K562 (cell line): ENCODE data around the gene WFIKKN2. TPM values are rescaled to one million over a fixed set of nuclear protein-coding genes. Genes with fewer than 3 reads are reported as not detected.

Source experiments
- ATAC-seq: fragments of 200-7000 bp; cut with Tn5 transposase; 3 replicates; pipeline ENCODE4 v1.9.1; 2020; ENCODE audit warnings: moderate library complexity
- BruUV-seq: library from RNA; stranded (reverse); fragments of 400-500 nt; replicated peaks from 2 replicates; lab custom pipeline; 2021; lab: Mats Ljungman, UMichigan
- CTCF ChIA-PET: fragments of 300-600 bp; formaldehyde crosslinking; extraction: SDS; loops from one replicate; lab custom pipeline; 2021; ENCODE audit warnings: low intra/inter-chr PET ratio; lab: Yijun Ruan, JAX
- POLR2A ChIA-PET: fragments of 300-600, 350-650 bp; sonication (Branson Sonifier 250); formaldehyde crosslinking; extraction: SDS; loops from one replicate; lab custom pipeline; 2021; ENCODE audit warnings: antibody characterized with exemption, inconsistent platforms; lab: Yijun Ruan, JAX
- DNase-seq, 4 experiments: peaks; one replicate each; pipeline versions ENCODE4 v3.0.0 to v3.0.0-alpha.2; 2011 to 2018; ENCODE audit warnings: low spot score in 3 of 4, mixed read lengths in 3 of 4; ENCODE audit errors: extremely low read depth in 1 of 4
- FAIRE-seq: peaks from 2 replicates; lab custom pipeline; 2011; peaks lifted over from hg19 to GRCh38; lab: Jason Lieb, UNC
- H2AFZ ChIP-seq: 2 replicates; pipeline ENCODE4 v1.6.0; 2011; ENCODE audit warnings: low read depth, low read length, control low read depth, inconsistent platforms
- H3K27ac ChIP-seq: fragments of 200-600 bp; 3 replicates; pipeline ENCODE4 v1.8.0; 2011; ENCODE audit warnings: low read depth, mild to moderate bottlenecking, control low read depth, inconsistent platforms, low read length, moderate library complexity, mixed read lengths; ENCODE audit errors: extremely low read depth
- H3K27me3 ChIP-seq, 2 experiments: fragments of 300-600 bp in 1 of 2; 2 replicates in 1 of 2; 3 replicates in 1 of 2; pipeline versions ENCODE4 v1.6.0 to v1.8.0; 2011; ENCODE audit warnings: inconsistent platforms in 2 of 2, low read length in 2 of 2, mild to moderate bottlenecking in 1 of 2, mixed read lengths in 1 of 2, moderate library complexity in 1 of 2; ENCODE audit not compliant: control insufficient read depth in 2 of 2, insufficient read depth in 2 of 2
- H3K36me3 ChIP-seq: fragments of 300-600 bp; 3 replicates; pipeline ENCODE4 v1.8.0; 2011; ENCODE audit warnings: mild to moderate bottlenecking, low read length, inconsistent platforms; ENCODE audit not compliant: control insufficient read depth, insufficient read depth
- H3K4me1 ChIP-seq, 2 experiments: fragments of 200-600 bp in 1 of 2; replicated peaks in 1 of 2; 2 replicates in 1 of 2; 3 replicates in 1 of 2; pipeline versions ENCODE4 v1.5.1 to v1.8.0; 2011; ENCODE audit warnings: inconsistent platforms in 2 of 2, low read length in 2 of 2, mild to moderate bottlenecking in 1 of 2, mixed read lengths in 1 of 2, moderate library complexity in 1 of 2; ENCODE audit not compliant: control insufficient read depth in 2 of 2, insufficient read depth in 2 of 2
- H3K4me2 ChIP-seq: 2 replicates; pipeline ENCODE4 v1.6.1; 2011; ENCODE audit warnings: low read length, control low read depth, inconsistent platforms, mixed read lengths; ENCODE audit not compliant: insufficient read depth
- H3K4me3 ChIP-seq: fragments of 200-600 bp; sonication (generic), shearing (Covaris generic); 2 replicates; pipeline ENCODE4 v1.5.1; 2016; ENCODE audit warnings: control low read depth, inconsistent platforms
- H3K79me2 ChIP-seq: fragments of 200-600 bp; 3 replicates; pipeline ENCODE4 v1.8.0; 2011; ENCODE audit warnings: low read length, inconsistent platforms; ENCODE audit not compliant: control insufficient read depth, insufficient read depth
- H3K9ac ChIP-seq, 2 experiments: 2 replicates each; pipeline versions ENCODE4 v1.6.0 to v1.6.1; 2011; ENCODE audit warnings: low read depth in 2 of 2, low read length in 2 of 2, control low read depth in 1 of 2, inconsistent platforms in 1 of 2, mild to moderate bottlenecking in 1 of 2, mixed read lengths in 1 of 2; ENCODE audit not compliant: insufficient read depth in 1 of 2
- H3K9me1 ChIP-seq: one replicate; pipeline ENCODE4 v1.6.0; 2011; ENCODE audit warnings: inconsistent platforms, mild to moderate bottlenecking, low read length, moderate library complexity; ENCODE audit not compliant: control insufficient read depth, insufficient read depth
- H3K9me3 ChIP-seq: replicated peaks from 2 replicates; pipeline ENCODE4 v1.5.1; 2011; ENCODE audit warnings: low read depth, low read length, inconsistent platforms; ENCODE audit not compliant: control insufficient read depth, insufficient read depth
- H4K20me1 ChIP-seq: replicated peaks from 2 replicates; pipeline ENCODE4 v1.6.1; 2011; ENCODE audit warnings: low read length, inconsistent platforms, mixed read lengths; ENCODE audit not compliant: control insufficient read depth, insufficient read depth
- BACH1 ChIP-seq: fragments of 200-800 bp; sonication (Bioruptor generic); IDR thresholded peaks from 2 replicates; pipeline ENCODE4 v1.6.1; 2016; ENCODE audit warnings: missing genetic modification characterization, missing compliant biosample characterization
- ESRRA ChIP-seq: fragments of 450-650 bp; IDR thresholded peaks from 2 replicates; pipeline ENCODE4 v1.6.1; 2014; ENCODE audit warnings: low read depth, mild to moderate bottlenecking, moderate library complexity, borderline replicate concordance
- NR2C1 ChIP-seq, 2 experiments: fragments of 450-650 bp; IDR thresholded peaks; 2 replicates each; pipeline ENCODE4 v1.6.1; 2017; ENCODE audit warnings: mild to moderate bottlenecking in 2 of 2, antibody characterized with exemption in 1 of 2, inconsistent platforms in 1 of 2, missing compliant biosample characterization in 1 of 2, missing genetic modification characterization in 1 of 2
- NR2C2 ChIP-seq, 2 experiments: fragments of 200-800 bp in 1 of 2; sonication (Bioruptor generic) in 1 of 2; sonication (generic) in 1 of 2; formaldehyde crosslinking in 1 of 2; IDR thresholded peaks; 2 replicates each; pipeline versions ENCODE4 v1.6.1 to v1.8.0; 2016 to 2022; ENCODE audit warnings: mild to moderate bottlenecking in 1 of 2, missing compliant biosample characterization in 1 of 2, missing genetic modification characterization in 1 of 2, missing genetic modification reagents in 1 of 2
- SIN3B ChIP-seq: fragments of 450-650 bp; IDR thresholded peaks from 2 replicates; pipeline ENCODE4 v1.6.1; 2017; ENCODE audit warnings: low read depth, mild to moderate bottlenecking, moderate library complexity
- WGBS: fragments of 100-300 bp; shearing (Covaris generic); methylation state at CpG from one replicate; pipeline ENCODE4 v1.1.6; 2016; ENCODE audit warnings: low coverage, mixed read lengths; ENCODE audit not compliant: insufficient coverage; ENCODE audit errors: missing lambda C conversion rate; 5-methylcytosine and 5-hydroxymethylcytosine counted together
- in situ Hi-C: fragments of 300-500 bp; cut with MboI; formaldehyde crosslinking; loops from 4 replicates; pipeline ENCODE4 v1.15.0; 2018; ENCODE audit warnings: inconsistent platforms, mixed read lengths
- intact Hi-C: fragments of 100-400 bp; cut with micrococcal nuclease; formaldehyde crosslinking; loops from 2 replicates; pipeline ENCODE4 v1.14.2; 2022
- polyA plus RNA-seq, 8 experiments: library from polyadenylated mRNA; depleted of rRNA in 4 of 8; stranded (reverse) in 5 of 8; unstranded in 3 of 8; fragments of >200 nt; fragmentation: Nextera tagmentation in 2 of 8; fragmentation: Illumina TruSeq in 1 of 8; extraction: Ambion mirVana in 2 of 8; extraction: Trizol in 1 of 8; gene quantifications; 2 replicates each; pipeline versions ENCODE4 v1.2.1 to v1.2.3, GENCODE V29; 2011 to 2014; ENCODE audit warnings: inconsistent platforms in 1 of 8, missing spikeins in 1 of 8
- total RNA-seq, 7 experiments: library from RNA; depleted of rRNA in 6 of 7; stranded (reverse); fragments of >200 nt in 6 of 7; fragmentation: Illumina TruSeq in 2 of 7; extraction: Trizol in 2 of 7; gene quantifications; 2 replicates each; pipeline versions ENCODE4 v1.2.1 to v1.2.3, GENCODE V29; 2011 to 2021; ENCODE audit warnings: low replicate concordance in 1 of 7

WFIKKN2 gene
- total and polyA plus RNA-seq, 9 of the 15 experiments (the other 6 are each of a cell fraction or from before 2014, with no cell fraction given): 0.07 TPM; not detected in 8

DNA sequence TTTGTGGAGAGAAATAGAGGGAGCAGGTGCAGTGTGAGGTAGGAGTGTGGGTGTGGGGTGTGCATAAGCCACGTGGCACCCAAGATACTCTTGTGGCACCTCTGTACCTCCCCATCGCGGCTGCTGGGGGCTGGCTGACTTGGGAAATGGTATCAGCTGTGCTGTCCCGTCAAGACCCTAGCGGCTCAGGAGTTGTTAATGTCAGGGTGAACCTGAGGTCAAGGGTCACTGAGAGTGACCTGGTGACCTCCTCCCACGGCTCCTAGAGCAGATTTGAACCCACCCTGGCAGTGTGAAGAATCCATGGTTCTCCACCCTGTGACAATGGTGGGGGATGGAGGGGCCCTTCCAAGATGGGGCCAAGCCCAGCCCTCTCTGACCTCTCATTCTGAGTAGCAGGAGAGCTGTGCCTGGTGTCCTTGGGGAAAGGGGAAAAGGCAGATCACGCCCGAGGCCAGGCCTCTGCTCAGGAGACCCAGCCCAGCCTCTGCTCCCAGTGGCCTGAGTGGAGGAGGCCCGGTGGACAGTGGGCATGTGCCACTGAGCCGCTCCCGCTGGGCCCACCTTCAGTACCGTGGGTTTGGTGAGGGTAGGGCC is 3.0 kb upstream of the WFIKKN2 start:
- intact Hi-C loops: no loop called here
- ChIA-PET CTCF (no interaction called here), POLR2A (interaction anchor here (1.0 to 1.7 kb wide), 3 partner anchors 12 to 15 kb away, joined by 3 to 5 read pairs (median 3); no protein-coding TSS in a partner anchor)
- FAIRE-seq (no peak), DNase-seq (no peak), ATAC-seq (no peak)
- WGBS: 75% methylated on average over 12 of the region's 12 CpGs
- no peaks in the 10 kb centered on the region for H3K9me3 ChIP-seq
- no peaks in the 10 kb centered on the region for H3K79me2 ChIP-seq
- H3K27me3 ChIP-seq: peaks cover 0 to 20% of the 10 kb centered on the region in 2 experiments; a peak in 3 of 5 replicates
- no peaks in the 10 kb centered on the region for H3K9me1 ChIP-seq
- 0 out of 2 replicates have a peak, but pooled peaks have one; percentile 22 for TF ChIP-seq ESRRA
- no peak for TF ChIP-seq SIN3B
- no peak for TF ChIP-seq BACH1 (tag)
- TF ChIP-seq NR2C1 (IDR thresholded peaks at IDR 0.05): peak; percentile 80
- peak; percentile 80 for TF ChIP-seq NR2C1 (tag; IDR thresholded peaks at IDR 0.05)
- no peak for TF ChIP-seq NR2C2 (CRISPR knock-in tag; IDR thresholded peaks at IDR 0.05)
- TF ChIP-seq NR2C2 (tag; IDR thresholded peaks at IDR 0.05): peak; percentile 62
- H2AFZ ChIP-seq: peak overlapping the region; percentile 29; the same call in 1 of the 2 replicates
- BruUV-seq: no TSS peak
- H4K20me1 ChIP-seq: no peaks in the 10 kb centered on the region
- peak overlapping the region in 1 of 2 experiments; percentile 70; a peak in 2 of 4 replicates for H3K9ac ChIP-seq
- H3K27ac ChIP-seq: 0 out of 3 replicates have a peak overlapping the region, but pooled peaks have one; percentile 30
- no peak overlapping the region; the same call in 1 of the 2 replicates for H3K4me2 ChIP-seq
- no peaks in the 10 kb centered on the region for H3K36me3 ChIP-seq
- in situ Hi-C loops: loop anchor here (5.0 kb wide), 1 partner anchor 285 kb away; the partner anchor contains the start of gene SPATA20
- H3K4me1 ChIP-seq: peaks cover 18 to 54% of the 10 kb centered on the region in 2 experiments
- no peak overlapping the region for H3K4me3 ChIP-seq
